MM.1S (cell line): ENCODE results near the gene LTBP4.

Experiments
- EZH2 ChIP-seq: fragments of 300-600 bp; sonication (generic); optimal IDR thresholded peaks from 2 replicates; pipeline ENCODE3; 2017; ENCODE audit warnings: low read depth, mild to moderate bottlenecking, antibody characterized with exemption, low read length, mixed read lengths
- EZH2phosphoT487 ChIP-seq: fragments of 300-600 bp; sonication (generic); IDR thresholded peaks from 2 replicates; pipeline ENCODE4 v1.6.1; 2018; ENCODE audit warnings: antibody characterized with exemption, low read length
- TF ChIP-seq, protein P1 (sequence below): fragments of 300-600 bp; sonication (generic); IDR thresholded peaks from 2 replicates; pipeline ENCODE4 v1.5.1; 2016; ENCODE audit warnings: antibody characterized with exemption, low read length, mixed read lengths

GRCh38 chr19:40632311-40633036, 31.3 kb downstream of the LTBP4 start:
- TF ChIP-seq, protein P1, sequence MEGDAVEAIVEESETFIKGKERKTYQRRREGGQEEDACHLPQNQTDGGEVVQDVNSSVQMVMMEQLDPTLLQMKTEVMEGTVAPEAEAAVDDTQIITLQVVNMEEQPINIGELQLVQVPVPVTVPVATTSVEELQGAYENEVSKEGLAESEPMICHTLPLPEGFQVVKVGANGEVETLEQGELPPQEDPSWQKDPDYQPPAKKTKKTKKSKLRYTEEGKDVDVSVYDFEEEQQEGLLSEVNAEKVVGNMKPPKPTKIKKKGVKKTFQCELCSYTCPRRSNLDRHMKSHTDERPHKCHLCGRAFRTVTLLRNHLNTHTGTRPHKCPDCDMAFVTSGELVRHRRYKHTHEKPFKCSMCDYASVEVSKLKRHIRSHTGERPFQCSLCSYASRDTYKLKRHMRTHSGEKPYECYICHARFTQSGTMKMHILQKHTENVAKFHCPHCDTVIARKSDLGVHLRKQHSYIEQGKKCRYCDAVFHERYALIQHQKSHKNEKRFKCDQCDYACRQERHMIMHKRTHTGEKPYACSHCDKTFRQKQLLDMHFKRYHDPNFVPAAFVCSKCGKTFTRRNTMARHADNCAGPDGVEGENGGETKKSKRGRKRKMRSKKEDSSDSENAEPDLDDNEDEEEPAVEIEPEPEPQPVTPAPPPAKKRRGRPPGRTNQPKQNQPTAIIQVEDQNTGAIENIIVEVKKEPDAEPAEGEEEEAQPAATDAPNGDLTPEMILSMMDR, result no peak
- TF ChIP-seq EZH2 (no peak), EZH2phosphoT487 (no peak)
